NT2/D1 (cell line): Measurements from ENCODE around the gene SLCO1B3.

ENCODE experiments used
- DNase-seq: peaks from one replicate; pipeline ENCODE4 v3.0.0-alpha.2; 2011; ENCODE audit warnings: low read depth, low spot score
- H3K27me3 ChIP-seq: 2 replicates; pipeline ENCODE4 v1.6.0; 2011; ENCODE audit warnings: mild to moderate bottlenecking; ENCODE audit not compliant: insufficient read length, insufficient read depth
- H3K36me3 ChIP-seq: 2 replicates; pipeline ENCODE4 v1.6.1; 2011; ENCODE audit warnings: mild to moderate bottlenecking, low read length, mixed read lengths; ENCODE audit not compliant: insufficient read depth, insufficient read length
- H3K4me1 ChIP-seq: 2 replicates; pipeline ENCODE4 v1.5.1; 2011; ENCODE audit not compliant: insufficient read depth, insufficient read length
- H3K4me3 ChIP-seq: 2 replicates; pipeline ENCODE4 v1.5.1; 2011; ENCODE audit warnings: low read depth; ENCODE audit not compliant: insufficient read length
- H3K9ac ChIP-seq: 2 replicates; pipeline ENCODE4 v1.6.0; 2011; ENCODE audit warnings: low read depth; ENCODE audit not compliant: insufficient read length
- H3K9me3 ChIP-seq: 2 replicates; pipeline ENCODE4 v1.5.1; 2011; ENCODE audit warnings: mild to moderate bottlenecking, low read length; ENCODE audit not compliant: insufficient read depth
- SUZ12 ChIP-seq: IDR thresholded peaks from 2 replicates; pipeline ENCODE4 v1.6.1; 2011; ENCODE audit not compliant: insufficient read length, insufficient read depth; ENCODE audit errors: extremely low read depth
- YY1 ChIP-seq: IDR thresholded peaks from 2 replicates; pipeline ENCODE4 v1.6.1; 2011; ENCODE audit not compliant: insufficient read length, insufficient read depth
- ZNF274 ChIP-seq: IDR thresholded peaks from 2 replicates; pipeline ENCODE4 v1.6.1; 2011; ENCODE audit warnings: mild to moderate bottlenecking, low read depth, low read length

The SLCO1B3 gene

DNA sequence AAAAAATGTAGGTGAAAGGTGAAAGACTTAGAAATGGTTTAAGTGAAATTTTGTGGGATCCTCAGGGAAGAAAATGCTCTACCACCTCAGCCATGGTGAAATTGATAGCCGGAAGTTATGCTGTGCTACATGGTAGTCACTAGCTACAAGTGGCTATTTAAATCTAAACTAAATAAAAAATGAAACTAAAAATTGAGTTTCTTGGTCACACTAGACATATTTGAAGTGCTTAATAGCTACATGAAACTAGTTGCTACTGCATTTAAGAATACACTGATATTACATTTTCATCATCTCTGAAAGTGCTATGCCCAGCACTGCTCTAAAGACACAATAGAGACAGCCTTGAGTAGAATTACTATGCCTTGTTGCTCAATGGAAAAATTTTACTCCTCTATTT is 10.3 kb upstream of the SLCO1B3 start:
- Histone ChIP-seq H3K4me1 (no peaks in the 10 kb centered on the region), H3K27me3 (no peaks in the 10 kb centered on the region), H3K4me3 (no peak overlapping the region), H3K36me3 (no peaks in the 10 kb centered on the region), H3K9me3 (no peaks in the 10 kb centered on the region), H3K9ac (no peak overlapping the region)
- no peak for DNase-seq
- no peak for TF ChIP-seq YY1

DNA sequence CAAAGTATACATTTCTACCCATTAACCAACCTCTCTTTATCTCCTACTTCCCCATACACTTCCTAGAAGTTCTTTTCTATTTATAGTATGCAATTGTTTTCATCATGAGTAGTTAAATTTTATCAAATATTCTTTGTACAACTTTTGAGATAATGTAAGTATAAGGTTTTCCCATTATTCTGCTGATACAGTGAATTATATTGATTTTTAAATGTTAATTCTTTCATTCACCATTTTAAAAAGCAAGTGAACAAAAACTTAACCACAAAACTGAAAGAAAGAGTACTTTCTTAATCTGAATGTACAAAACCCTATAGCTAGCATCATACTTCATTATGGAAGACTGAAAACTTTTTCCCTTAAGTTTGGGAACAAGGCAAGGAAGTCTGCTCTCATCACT is 9.5 kb upstream of the SLCO1B3 start:
- Histone ChIP-seq H3K9ac (no peak overlapping the region), H3K36me3 (no peaks in the 10 kb centered on the region), H3K27me3 (no peaks in the 10 kb centered on the region), H3K9me3 (no peaks in the 10 kb centered on the region), H3K4me3 (no peak overlapping the region), H3K4me1 (no peaks in the 10 kb centered on the region)
- no peak for DNase-seq
- TF ChIP-seq ZNF274, result no peak
- TF ChIP-seq SUZ12, result no peak
- no peak for TF ChIP-seq YY1

DNA sequence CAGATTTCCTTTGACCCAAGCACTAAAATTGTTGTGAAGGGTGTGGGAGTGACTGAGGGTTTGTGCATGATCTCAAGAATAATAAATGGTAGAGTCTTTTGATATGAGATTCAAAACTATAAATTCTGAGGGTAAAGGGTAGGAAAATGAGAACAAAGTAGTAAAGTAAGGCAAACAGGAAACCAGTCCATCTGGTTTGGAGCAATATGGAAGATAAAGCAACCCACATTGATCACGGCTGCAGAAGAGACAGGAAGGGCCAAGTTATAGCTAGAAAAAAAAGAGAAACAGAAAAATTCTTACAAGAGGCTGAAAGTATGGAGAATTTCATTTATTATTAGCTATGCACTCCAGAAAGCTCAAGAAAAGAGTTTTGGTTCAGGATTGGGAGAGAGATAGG is 4.6 kb upstream of the SLCO1B3 start:
- TF ChIP-seq YY1 (no peak), SUZ12 (no peak), ZNF274 (no peak)

DNA sequence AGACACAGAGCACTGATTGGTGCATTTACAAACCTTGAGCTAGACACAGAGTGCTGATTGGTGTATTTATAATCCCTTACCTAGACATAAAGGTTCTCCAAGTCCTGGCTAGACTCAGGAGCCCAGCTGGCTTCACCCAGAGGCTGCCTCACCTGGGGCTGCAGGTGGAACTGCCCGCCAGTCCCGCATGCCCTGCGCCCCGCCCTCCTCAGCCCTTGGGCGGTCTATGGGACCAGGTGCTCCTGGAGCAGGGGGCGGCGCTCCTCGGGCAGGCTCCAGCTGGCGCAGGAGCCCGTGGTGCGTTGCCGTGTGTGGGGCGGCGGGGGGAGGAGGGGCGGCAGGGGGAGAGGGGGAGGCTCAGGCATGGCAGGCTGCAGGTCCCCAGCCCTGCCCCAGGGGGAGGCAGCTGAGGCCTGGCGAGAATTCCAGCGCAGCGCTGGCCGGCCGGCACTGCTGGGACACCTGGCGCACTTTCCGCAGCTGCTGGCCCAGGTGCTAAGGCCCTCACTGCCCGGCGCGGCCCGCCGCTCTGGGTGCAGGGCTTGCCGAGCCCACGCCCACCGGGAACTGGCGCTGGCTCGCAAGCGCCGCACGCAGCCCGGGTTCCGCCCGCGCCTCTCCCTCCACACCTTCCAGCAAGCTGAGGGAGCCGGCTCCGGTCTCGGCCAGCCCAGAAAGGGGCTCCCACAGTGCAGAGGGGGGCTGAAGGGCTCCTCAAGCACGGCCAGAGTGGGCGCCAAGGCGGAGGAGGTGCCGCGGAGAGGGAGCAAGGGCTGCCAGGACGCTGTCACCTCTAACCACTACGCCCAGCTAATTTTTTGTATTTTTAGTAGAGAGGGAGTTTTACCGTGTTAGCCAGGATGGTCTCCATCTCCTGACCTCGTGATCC is 3.1 kb upstream of the SLCO1B3 start:
- TF ChIP-seq YY1 (no peak), SUZ12 (no peak), ZNF274 (no peak)

More for the DNA sequence above, 4.6 kb upstream of the SLCO1B3 start:
- peaks cover 9% of the 10 kb centered on the region; the same call in 1 of the 2 replicates for H3K9me3 ChIP-seq
- no peaks in the 10 kb centered on the region for H3K27me3 ChIP-seq
- H3K9ac ChIP-seq, result no peak overlapping the region
- H3K4me3 ChIP-seq, result no peak overlapping the region
- DNase-seq, result no peak
- no peaks in the 10 kb centered on the region for H3K4me1 ChIP-seq
- no peaks in the 10 kb centered on the region for H3K36me3 ChIP-seq

DNA sequence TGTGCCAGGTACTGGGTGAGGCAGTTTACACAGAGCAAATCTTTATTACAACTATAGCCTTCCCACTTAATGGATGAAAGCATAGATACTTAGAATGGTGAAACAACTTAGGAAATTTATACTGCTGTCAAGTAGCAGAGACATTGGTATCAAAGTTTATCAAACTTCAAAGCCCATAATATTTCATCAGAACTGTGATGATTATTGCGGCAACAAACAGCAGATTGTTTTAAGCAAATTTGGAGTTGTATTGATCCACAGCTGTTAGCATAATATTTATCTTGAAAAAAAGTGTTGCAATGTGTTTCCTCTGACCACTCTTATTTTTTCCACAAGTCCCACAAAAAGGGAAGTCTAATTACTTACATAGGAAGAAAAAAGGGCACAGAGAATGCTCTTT is 2.0 kb upstream of the SLCO1B3 start:
- TF ChIP-seq SUZ12 (no peak), YY1 (no peak), ZNF274 (no peak)
- H3K36me3 ChIP-seq, result no peaks in the 10 kb centered on the region
- DNase-seq, result no peak
- H3K9ac ChIP-seq, result no peak overlapping the region
- no peaks in the 10 kb centered on the region for H3K27me3 ChIP-seq
- H3K9me3 ChIP-seq, result peaks cover 9% of the 10 kb centered on the region; the same call in 1 of the 2 replicates
- no peaks in the 10 kb centered on the region for H3K4me1 ChIP-seq
- no peak overlapping the region for H3K4me3 ChIP-seq

More for the DNA sequence above, 3.1 kb upstream of the SLCO1B3 start:
- Histone ChIP-seq H3K9me3 (peaks cover 9% of the 10 kb centered on the region; the same call in 1 of the 2 replicates), H3K9ac (no peak overlapping the region), H3K4me3 (no peak overlapping the region), H3K27me3 (no peaks in the 10 kb centered on the region), H3K36me3 (no peaks in the 10 kb centered on the region), H3K4me1 (no peaks in the 10 kb centered on the region)
- DNase-seq, result no peak

DNA sequence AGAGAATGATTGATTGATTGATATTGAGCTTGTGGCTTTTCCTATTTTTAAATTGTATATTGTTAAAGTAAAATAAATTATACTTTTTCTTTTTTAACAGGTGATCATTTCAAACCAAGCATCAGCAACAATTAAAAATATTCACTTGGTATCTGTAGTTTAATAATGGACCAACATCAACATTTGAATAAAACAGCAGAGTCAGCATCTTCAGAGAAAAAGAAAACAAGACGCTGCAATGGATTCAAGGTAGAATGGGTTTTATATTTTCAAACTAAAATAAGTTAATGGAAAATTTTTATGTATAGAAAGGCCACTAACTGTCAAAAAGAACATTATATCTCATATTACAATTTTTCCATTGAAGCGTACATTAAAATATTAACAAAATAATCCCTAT is 5.1 kb downstream of the SLCO1B3 start:
- no peak for DNase-seq
- H3K4me1 ChIP-seq, result no peaks in the 10 kb centered on the region
- no peaks in the 10 kb centered on the region for H3K9me3 ChIP-seq
- no peaks in the 10 kb centered on the region for H3K36me3 ChIP-seq
- no peak for TF ChIP-seq SUZ12
- TF ChIP-seq YY1, result no peak
- no peak for TF ChIP-seq ZNF274
- H3K9ac ChIP-seq, result no peak overlapping the region
- H3K4me3 ChIP-seq, result no peak overlapping the region
- H3K27me3 ChIP-seq, result no peaks in the 10 kb centered on the region

DNA sequence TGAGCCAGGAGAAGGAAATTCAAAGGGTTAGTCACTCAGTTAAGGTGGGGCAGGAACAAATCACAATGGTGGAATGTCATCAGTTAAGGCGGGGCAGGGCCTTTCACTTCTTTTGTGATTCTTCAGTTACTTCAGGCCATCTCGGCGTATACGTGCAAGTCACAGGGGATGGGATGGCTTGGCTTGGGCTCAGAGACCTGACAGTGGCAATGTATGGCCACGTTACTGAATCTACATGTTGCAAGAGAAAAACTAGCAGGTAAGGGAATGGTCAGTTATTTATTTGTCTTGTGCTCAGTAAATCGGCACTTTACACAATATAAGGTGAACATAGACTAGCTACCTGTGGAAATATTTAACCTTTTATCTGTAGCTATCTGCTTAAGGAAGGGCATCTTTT is 11.9 kb downstream of the SLCO1B3 start:
- Histone ChIP-seq H3K4me1 (no peaks in the 10 kb centered on the region), H3K4me3 (no peak overlapping the region), H3K9ac (no peak overlapping the region), H3K27me3 (no peaks in the 10 kb centered on the region), H3K36me3 (no peaks in the 10 kb centered on the region), H3K9me3 (peaks cover 5% of the 10 kb centered on the region)
- TF ChIP-seq SUZ12 (no peak), YY1 (no peak), ZNF274 (no peak)
- DNase-seq, result no peak

DNA sequence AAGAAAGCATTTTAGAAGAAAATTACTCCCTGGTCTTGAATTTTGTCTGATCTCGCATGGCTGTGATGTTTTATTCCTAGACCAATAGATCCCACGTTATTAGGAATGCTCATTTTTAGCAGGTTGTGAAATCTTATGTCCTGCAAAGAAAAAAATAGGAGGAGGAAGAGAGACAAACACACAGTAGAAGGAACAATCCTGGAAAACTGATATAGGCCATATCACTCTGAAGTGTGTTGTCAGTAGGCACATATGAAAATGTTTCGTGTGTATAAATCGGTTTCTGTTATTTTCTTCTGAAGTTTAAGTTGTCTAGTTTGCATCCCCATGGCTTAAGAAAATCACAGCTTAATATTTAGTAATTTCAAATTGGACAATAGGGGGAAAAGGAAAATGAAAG is 12.4 kb downstream of the SLCO1B3 start:
- Histone ChIP-seq H3K4me3 (no peak overlapping the region), H3K4me1 (no peaks in the 10 kb centered on the region), H3K9me3 (peaks cover 5% of the 10 kb centered on the region), H3K27me3 (no peaks in the 10 kb centered on the region), H3K36me3 (no peaks in the 10 kb centered on the region), H3K9ac (no peak overlapping the region)
- TF ChIP-seq ZNF274 (no peak), YY1 (no peak), SUZ12 (no peak)
- DNase-seq, result no peak
